A549 (cell line): ENCODE data around the gene FER1L5. TPM values are rescaled to one million over a fixed set of nuclear protein-coding genes. Genes with fewer than 3 reads are reported as not detected.

Experiments
- ATAC-seq, 2 experiments: fragments of 200-7000 bp in 1 of 2; fragments of >200 bp in 1 of 2; cut with Nextera tagmentation in 1 of 2; cut with Tn5 transposase in 1 of 2; 3 replicates each; pipeline versions ENCODE4 v1.8.0 to v1.9.1; 2018 to 2020; ENCODE audit warnings: mild to moderate bottlenecking in 1 of 2, moderate library complexity in 1 of 2
- CTCF ChIA-PET: fragments of 300-600 bp; sonication (Branson Sonifier 250); formaldehyde crosslinking; extraction: SDS; loops from one replicate; lab custom pipeline; 2021; ENCODE audit warnings: antibody characterized with exemption, inconsistent platforms; lab: Yijun Ruan, JAX
- POLR2A ChIA-PET: fragments of 350-600 bp; formaldehyde crosslinking; extraction: SDS; loops from one replicate; lab custom pipeline; 2021; ENCODE audit warnings: antibody characterized with exemption, inconsistent platforms; lab: Yijun Ruan, JAX
- DNase-seq, 2 experiments: peaks; one replicate each; pipeline versions ENCODE4 v3.0.0 to v3.0.0-alpha.2; 2011 to 2016; ENCODE audit warnings: low read depth in 1 of 2, low spot score in 1 of 2
- FAIRE-seq: peaks from 2 replicates; lab custom pipeline; 2011; peaks lifted over from hg19 to GRCh38; lab: Jason Lieb, UNC
- H3K27ac ChIP-seq, 2 experiments: fragments of >200 bp; sonication (Bioruptor Twin); formaldehyde crosslinking; 3 replicates each; pipeline ENCODE4 v1.5.1; 2016 to 2017
- H3K4me1 ChIP-seq: fragments of >200 bp; sonication (Bioruptor Twin); formaldehyde crosslinking; 3 replicates; pipeline ENCODE4 v1.6.1; 2016
- H3K4me2 ChIP-seq: fragments of >200 bp; sonication (Bioruptor Twin); formaldehyde crosslinking; 3 replicates; pipeline ENCODE4 v1.6.1; 2016
- H3K4me3 ChIP-seq: fragments of >200 bp; sonication (Bioruptor Twin); formaldehyde crosslinking; 3 replicates; pipeline ENCODE4 v1.5.1; 2016
- H3K9me3 ChIP-seq: fragments of >200 bp; sonication (Bioruptor Twin); formaldehyde crosslinking; 3 replicates; pipeline ENCODE4 v1.6.1; 2016
- CBX8 ChIP-seq: fragments of 200-600 bp; sonication (generic); IDR thresholded peaks from 2 replicates; pipeline ENCODE4 v1.6.1; 2016
- CHD4 ChIP-seq: fragments of 200-600 bp; sonication (generic); IDR thresholded peaks from 2 replicates; pipeline ENCODE4 v1.6.1; 2016; ENCODE audit warnings: antibody characterized with exemption, mild to moderate bottlenecking, borderline replicate concordance
- HEYL ChIP-seq: fragments of 250-450 bp; sonication (Bioruptor Pico); IDR thresholded peaks from 2 replicates; pipeline ENCODE4 v1.8.0; 2021; ENCODE audit warnings: mild to moderate bottlenecking, moderate library complexity
- HOXB13 ChIP-seq: fragments of 250-450 bp; sonication (Bioruptor Pico); IDR thresholded peaks from 2 replicates; pipeline ENCODE4 v1.5.0; 2020; ENCODE audit warnings: low read depth, mild to moderate bottlenecking, moderate library complexity
- JUN ChIP-seq, 2 experiments: fragments of >200 bp; sonication (Bioruptor Twin); formaldehyde crosslinking; IDR thresholded peaks; 2 replicates in 1 of 2; 3 replicates in 1 of 2; pipeline ENCODE4 v1.6.1; 2016 to 2017
- JUNB ChIP-seq: fragments of >200 bp; sonication (Bioruptor Twin); formaldehyde crosslinking; IDR thresholded peaks from 2 replicates; pipeline ENCODE4 v1.6.1; 2016
- MYC ChIP-seq: IDR thresholded peaks from 2 replicates; pipeline ENCODE4 v1.6.1; 2012; ENCODE audit warnings: mild to moderate bottlenecking, inconsistent platforms, low read length, improper control_type of control experiment, borderline replicate concordance
- RARB ChIP-seq: fragments of 250-450 bp; sonication (Bioruptor Pico); IDR thresholded peaks from 2 replicates; pipeline ENCODE4 v1.8.0; 2021; ENCODE audit warnings: mild to moderate bottlenecking, moderate library complexity
- RCOR1 ChIP-seq: fragments of 150-350 bp; IDR thresholded peaks from 2 replicates; pipeline ENCODE4 v1.6.1; 2014; ENCODE audit warnings: antibody characterized with exemption, low read length, low read depth
- RNF2 ChIP-seq: fragments of 200-600 bp; sonication (generic); IDR thresholded peaks from 2 replicates; pipeline ENCODE4 v1.6.1; 2016; ENCODE audit warnings: low read depth, mild to moderate bottlenecking, antibody characterized with exemption, moderate library complexity, borderline replicate concordance
- SMC3 ChIP-seq: fragments of >200 bp; sonication (Bioruptor Twin); formaldehyde crosslinking; IDR thresholded peaks from 3 replicates; pipeline ENCODE4 v1.6.1; 2018; ENCODE audit warnings: inconsistent platforms
- SREBF2 ChIP-seq: fragments of 450-650 bp; IDR thresholded peaks from 2 replicates; pipeline ENCODE4 v1.6.1; 2014; ENCODE audit warnings: mild to moderate bottlenecking, moderate library complexity
- ZNF302 ChIP-seq: fragments of 250-450 bp; sonication (Bioruptor Pico); IDR thresholded peaks from 2 replicates; pipeline ENCODE4 v1.9.0; 2021; ENCODE audit warnings: inconsistent platforms, mild to moderate bottlenecking, moderate library complexity
- ZSCAN20 ChIP-seq: fragments of 250-450 bp; sonication (Bioruptor Pico); IDR thresholded peaks from 2 replicates; pipeline ENCODE4 v1.8.0; 2022; ENCODE audit warnings: mild to moderate bottlenecking, moderate library complexity
- WGBS: methylation state at CpG from one replicate; pipeline ENCODE4 v1.1.6; 2017; ENCODE audit errors: missing lambda C conversion rate; 5-methylcytosine and 5-hydroxymethylcytosine counted together
- polyA minus RNA-seq: library from RNA; depleted of rRNA, polyadenylated mRNA; stranded (reverse); fragments of >200 nt; gene quantifications from 2 replicates; pipeline ENCODE4 v1.2.3, GENCODE V29; 2011; rRNA and poly(A)+ RNA removed
- polyA plus RNA-seq, 4 experiments: library from polyadenylated mRNA; depleted of rRNA in 3 of 4; stranded (reverse); fragments of >200 nt; fragmentation: RNase III in 1 of 4; extraction: RNeasy Plus Mini Kit Qiagen cat#74134 plus additional on column Dnase treatment in 1 of 4; gene quantifications; 2 replicates in 3 of 4; 3 replicates in 1 of 4; pipeline ENCODE4 v1.2.3, GENCODE V29; 2011 to 2017
- TF ChIP-seq, protein P1 (sequence below): IDR thresholded peaks from 2 replicates; pipeline ENCODE4 v1.6.1; 2012; ENCODE audit warnings: low read depth, borderline replicate concordance
- TF ChIP-seq, protein P2 (sequence below): IDR thresholded peaks from 2 replicates; pipeline ENCODE4 v1.6.1; 2012
- TF ChIP-seq, protein P3 (sequence below): fragments of 150-350 bp; IDR thresholded peaks from 2 replicates; pipeline ENCODE4 v1.6.1; 2014; ENCODE audit warnings: low read depth, mild to moderate bottlenecking, low read length
- TF ChIP-seq, protein P4 (sequence below): fragments of >200 bp; sonication (Bioruptor Twin); formaldehyde crosslinking; IDR thresholded peaks from 3 replicates; pipeline ENCODE4 v1.6.1; 2016

The FER1L5 gene
- polyA plus RNA-seq (2011; rRNA removed) (0.01 TPM in 2 replicates), polyA plus RNA-seq (2017; fragmentation: RNase III; extraction: RNeasy Plus Mini Kit Qiagen cat#74134 plus additional on column Dnase treatment) (not detected in 3 replicates), polyA minus RNA-seq (0.10 TPM in 1 of 2 replicates, not detected in the other)
- polyA plus RNA-seq (2012; cell fraction: cytosol; rRNA removed) = 0.01 TPM in 1 of 2 replicates, not detected in the other
- 0.04 TPM in 1 of 2 replicates, not detected in the other for polyA plus RNA-seq (2012; cell fraction: nucleus; rRNA removed)

DNA sequence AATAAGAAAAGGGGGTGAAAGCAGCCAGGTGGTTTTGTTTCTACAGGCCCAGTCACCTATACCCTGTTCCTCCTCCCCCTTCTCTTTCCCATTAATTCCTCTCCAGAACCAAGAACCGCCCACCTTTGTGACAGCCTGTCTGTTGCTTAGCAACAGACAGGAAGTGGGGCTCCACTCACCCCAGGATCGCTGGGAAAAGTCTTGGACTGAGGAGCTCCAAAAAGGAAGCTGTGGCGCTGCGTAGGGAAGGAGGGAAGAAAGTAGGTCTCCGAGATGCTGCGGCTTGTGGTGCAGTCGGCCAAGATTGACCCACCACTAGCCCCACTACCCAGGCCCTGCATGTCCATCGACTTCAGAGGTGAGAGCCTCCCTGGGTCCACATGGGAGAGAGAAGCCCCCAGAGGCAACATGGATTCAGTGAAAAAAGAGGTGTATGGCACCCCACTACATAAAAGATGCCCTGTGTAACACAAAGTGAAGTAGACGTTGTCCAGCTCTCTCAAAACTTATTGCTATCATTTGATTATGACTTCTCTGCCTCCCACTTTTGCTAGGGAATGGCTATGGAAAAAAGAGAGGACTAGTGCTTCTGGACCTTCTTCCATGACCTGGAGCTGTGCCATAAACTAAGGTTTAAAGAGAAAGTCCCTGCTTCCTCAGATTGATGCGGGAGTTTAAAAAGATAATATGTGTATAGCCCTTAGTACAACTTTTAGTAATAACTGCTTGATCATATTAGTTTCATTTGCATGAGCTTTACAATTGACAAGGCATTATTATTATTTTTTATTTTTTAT lies at the start of gene FER1L5:
Gene FER1L5 (plus strand): TSS at position 201 of the 797 bp plus-strand sequence. CDS start 73 bp downstream, at position 274.
- no peak within 1 kb of the TSS for H3K4me3 ChIP-seq

DNA sequence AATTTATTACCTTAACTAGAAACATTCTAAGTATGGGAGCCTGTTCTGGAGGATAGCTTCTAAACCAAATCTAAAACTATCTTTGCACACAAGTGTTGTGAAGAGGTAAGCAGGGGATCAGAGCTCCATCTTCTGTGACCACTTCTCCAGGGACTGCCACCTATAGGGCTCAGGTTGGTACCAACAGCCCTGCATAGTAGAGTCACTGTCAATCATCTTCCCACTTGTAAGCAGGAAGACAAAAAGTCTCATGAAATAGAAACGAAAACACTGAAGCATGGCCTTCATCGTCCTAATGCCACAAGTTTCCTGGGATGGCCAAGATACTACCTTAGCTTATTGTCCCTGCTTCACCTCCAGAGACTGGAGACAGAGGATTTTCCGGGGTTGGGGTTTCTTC lies 48.3 kb upstream of the FER1L5 start:
- ATAC-seq (no peak), DNase-seq (no peak), FAIRE-seq (no peak)
- POLR2A ChIA-PET = no interaction called here
- CTCF ChIA-PET = interaction anchor here (1.2 to 3.8 kb wide), 8 partner anchors 10 to 167 kb away, joined by 3 to 14 read pairs (median 8); no protein-coding TSS in a partner anchor
- Histone ChIP-seq H3K4me1 (no peaks in the 10 kb centered on the region), H3K4me2 (no peak overlapping the region), H3K4me3 (no peak overlapping the region), H3K9me3 (no peaks in the 10 kb centered on the region), H3K27ac (no peak overlapping the region)
- TF ChIP-seq, protein P1, sequence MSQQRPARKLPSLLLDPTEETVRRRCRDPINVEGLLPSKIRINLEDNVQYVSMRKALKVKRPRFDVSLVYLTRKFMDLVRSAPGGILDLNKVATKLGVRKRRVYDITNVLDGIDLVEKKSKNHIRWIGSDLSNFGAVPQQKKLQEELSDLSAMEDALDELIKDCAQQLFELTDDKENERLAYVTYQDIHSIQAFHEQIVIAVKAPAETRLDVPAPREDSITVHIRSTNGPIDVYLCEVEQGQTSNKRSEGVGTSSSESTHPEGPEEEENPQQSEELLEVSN = no peak
- no peak for TF ChIP-seq MYC
- TF ChIP-seq, protein P2, sequence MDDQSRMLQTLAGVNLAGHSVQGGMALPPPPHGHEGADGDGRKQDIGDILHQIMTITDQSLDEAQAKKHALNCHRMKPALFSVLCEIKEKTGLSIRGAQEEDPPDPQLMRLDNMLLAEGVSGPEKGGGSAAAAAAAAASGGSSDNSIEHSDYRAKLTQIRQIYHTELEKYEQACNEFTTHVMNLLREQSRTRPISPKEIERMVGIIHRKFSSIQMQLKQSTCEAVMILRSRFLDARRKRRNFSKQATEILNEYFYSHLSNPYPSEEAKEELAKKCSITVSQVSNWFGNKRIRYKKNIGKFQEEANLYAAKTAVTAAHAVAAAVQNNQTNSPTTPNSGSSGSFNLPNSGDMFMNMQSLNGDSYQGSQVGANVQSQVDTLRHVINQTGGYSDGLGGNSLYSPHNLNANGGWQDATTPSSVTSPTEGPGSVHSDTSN = no peak
- TF ChIP-seq, protein P3, sequence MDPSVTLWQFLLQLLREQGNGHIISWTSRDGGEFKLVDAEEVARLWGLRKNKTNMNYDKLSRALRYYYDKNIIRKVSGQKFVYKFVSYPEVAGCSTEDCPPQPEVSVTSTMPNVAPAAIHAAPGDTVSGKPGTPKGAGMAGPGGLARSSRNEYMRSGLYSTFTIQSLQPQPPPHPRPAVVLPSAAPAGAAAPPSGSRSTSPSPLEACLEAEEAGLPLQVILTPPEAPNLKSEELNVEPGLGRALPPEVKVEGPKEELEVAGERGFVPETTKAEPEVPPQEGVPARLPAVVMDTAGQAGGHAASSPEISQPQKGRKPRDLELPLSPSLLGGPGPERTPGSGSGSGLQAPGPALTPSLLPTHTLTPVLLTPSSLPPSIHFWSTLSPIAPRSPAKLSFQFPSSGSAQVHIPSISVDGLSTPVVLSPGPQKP = no peak
- no peak for TF ChIP-seq ZSCAN20 (CRISPR knock-in tag)
- no peak for TF ChIP-seq RARB (CRISPR knock-in tag)
- TF ChIP-seq RNF2 = no peak
- TF ChIP-seq CBX8 = no peak
- no peak for TF ChIP-seq SMC3
- TF ChIP-seq JUN (IDR thresholded peaks at IDR 0.05) = no peak
- no peak for TF ChIP-seq ZNF302 (CRISPR knock-in tag)
- no peak for TF ChIP-seq HOXB13
- TF ChIP-seq CHD4 = no peak
- TF ChIP-seq HEYL (CRISPR knock-in tag) = no peak
- 93% methylated on average over 3 of the region's 3 CpGs for WGBS

More for the DNA sequence above, at the start of gene FER1L5:
- CTCF ChIA-PET = interaction anchor here (0.6 to 1.3 kb wide), 5 partner anchors 12 to 318 kb away, joined by 3 to 5 read pairs (median 3); no protein-coding TSS in a partner anchor
- POLR2A ChIA-PET = no interaction called here
- Histone ChIP-seq H3K27ac (peak within 1 kb of the TSS in 1 of 2 experiments; percentile 34; a peak in 1 of 6 replicates), H3K4me2 (no peak within 1 kb of the TSS), H3K4me1 (peaks cover 4% of the 10 kb centered on the region; the same call in 1 of the 3 replicates), H3K9me3 (no peaks in the 10 kb centered on the region)
- FAIRE-seq (no peak), DNase-seq (no peak), ATAC-seq (no peak)
- WGBS = 79% methylated on average over 10 of the region's 10 CpGs
- TF ChIP-seq RCOR1 = no peak
- TF ChIP-seq SREBF2 = no peak
- TF ChIP-seq HEYL (CRISPR knock-in tag) = no peak
- TF ChIP-seq, protein P4, sequence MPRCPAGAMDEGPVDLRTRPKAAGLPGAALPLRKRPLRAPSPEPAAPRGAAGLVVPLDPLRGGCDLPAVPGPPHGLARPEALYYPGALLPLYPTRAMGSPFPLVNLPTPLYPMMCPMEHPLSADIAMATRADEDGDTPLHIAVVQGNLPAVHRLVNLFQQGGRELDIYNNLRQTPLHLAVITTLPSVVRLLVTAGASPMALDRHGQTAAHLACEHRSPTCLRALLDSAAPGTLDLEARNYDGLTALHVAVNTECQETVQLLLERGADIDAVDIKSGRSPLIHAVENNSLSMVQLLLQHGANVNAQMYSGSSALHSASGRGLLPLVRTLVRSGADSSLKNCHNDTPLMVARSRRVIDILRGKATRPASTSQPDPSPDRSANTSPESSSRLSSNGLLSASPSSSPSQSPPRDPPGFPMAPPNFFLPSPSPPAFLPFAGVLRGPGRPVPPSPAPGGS = no peak
- no peak for TF ChIP-seq JUN (IDR thresholded peaks at IDR 0.05)
- no peak for TF ChIP-seq JUNB
